ENCODE measurements around the gene RHOBTB1.

The RHOBTB1 gene

GRCh38 chr10:60821656-60822055, 122.3 kb downstream of the RHOBTB1 start:
- Histone ChIP-seq H3K4me3 (ENCODE audit: low read depth, low read length) (no peak overlapping the region), H3K27me3 (ENCODE audit: control insufficient read depth, insufficient read depth, low read length) (no peaks in the 10 kb centered on the region), H3K27ac (ENCODE audit: low read depth, low read length) (no peak overlapping the region), H3K9ac (ENCODE audit: low read length) (no peak overlapping the region), H3K9me3 (ENCODE audit: control insufficient read depth, insufficient read depth, low read depth, low read length) (no peaks in the 10 kb centered on the region), H3K4me1 (ENCODE audit: control insufficient read depth, insufficient read depth, low read length) (no peaks in the 10 kb centered on the region), H3K36me3 (ENCODE audit: control insufficient read depth, insufficient read depth, low read length) (no peaks in the 10 kb centered on the region)

GRCh38 chr10:60820093-60820754, 123.8 kb downstream of the RHOBTB1 start:
- H3K27me3 ChIP-seq (ENCODE audit: control insufficient read depth, insufficient read depth, low read length) = no peaks in the 10 kb centered on the region
- H3K4me3 ChIP-seq (ENCODE audit: low read depth, low read length) = no peak overlapping the region
- H3K4me1 ChIP-seq (ENCODE audit: control insufficient read depth, insufficient read depth, low read length) = no peaks in the 10 kb centered on the region
- no peak overlapping the region for H3K9ac ChIP-seq (ENCODE audit: low read length)
- no peak overlapping the region for H3K27ac ChIP-seq (ENCODE audit: low read depth, low read length)
- H3K9me3 ChIP-seq (ENCODE audit: control insufficient read depth, insufficient read depth, low read depth, low read length) = no peaks in the 10 kb centered on the region
- H3K36me3 ChIP-seq (ENCODE audit: control insufficient read depth, insufficient read depth, low read length) = no peaks in the 10 kb centered on the region

Measured in HUES6 (cell line).